Ovary (tissue), 3 donors: ENCODE measurements around the gene ENOX1.

Experiments used
- CTCF ChIP-seq, 3 donors: fragments of 450-650 bp in 2 of 3; fragments of 200-600 bp in 1 of 3; IDR thresholded peaks; one replicate each; pipeline versions ENCODE4 v1.5.1 to v1.8.0; 2016 to 2022; ENCODE audit warnings: antibody characterized with exemption in 3 of 3, mild to moderate bottlenecking in 1 of 3
- EP300 ChIP-seq: sonication (generic); formaldehyde crosslinking; IDR thresholded peaks from one replicate; pipeline ENCODE4 v1.6.1; 2017; ENCODE audit warnings: antibody characterized with exemption
- POLR2A ChIP-seq: fragments of 450-650 bp; IDR thresholded peaks from one replicate; pipeline ENCODE4 v1.6.1; 2017; ENCODE audit warnings: antibody characterized with exemption, mild to moderate bottlenecking, moderate library complexity
- donor health status: DM: no; HTN: no; CAD: no.

GRCh38 chr13:43297967-43298678 is 488.6 kb downstream of the ENOX1 start:
- no peak for TF ChIP-seq EP300
- TF ChIP-seq CTCF (IDR thresholded peaks at IDR 0.05), result no peak
- TF ChIP-seq POLR2A, result no peak
